Upper lobe of left lung (tissue), 6 donors: ENCODE results near the gene OR8G1. TPM values are rescaled to one million over a fixed set of nuclear protein-coding genes. Genes with fewer than 3 reads are reported as not detected.
A peak's percentile ranks its signal among the peaks of the same experiment; 100 is the strongest.
"Not testable (repeated sequence)": the region's sequence is repeated elsewhere in the genome, so short reads cannot be mapped to it uniquely, and the experiment has no call there.

Source experiments
- ATAC-seq, 2 donors: fragments of 200-7000 bp; cut with Tn5 transposase; one replicate each; pipeline ENCODE4 v1.9.1; 2022; ENCODE audit warnings: mild to moderate bottlenecking in 2 of 2, moderate library complexity in 2 of 2; ENCODE audit not compliant: low FRiP score in 2 of 2
- DNase-seq, 2 donors: peaks; one replicate each; pipeline ENCODE4 v3.0.0-alpha.2; 2019 to 2020
- H3K27ac ChIP-seq, 4 donors: fragments of 200-600 bp; sonication (generic); one replicate each; pipeline ENCODE4 v1.5.1; 2016 to 2019
- H3K27me3 ChIP-seq, 4 donors: fragments of 200-600 bp; sonication (generic); one replicate each; pipeline ENCODE4 v1.5.1; 2017 to 2019
- H3K36me3 ChIP-seq, 4 donors: fragments of 200-600 bp; sonication (generic); one replicate each; pipeline ENCODE4 v1.5.1; 2016 to 2019
- H3K4me1 ChIP-seq, 4 donors: fragments of 200-600 bp; sonication (generic); one replicate each; pipeline ENCODE4 v1.5.1; 2018 to 2019
- H3K4me3 ChIP-seq, 4 donors: fragments of 200-600 bp; sonication (generic); one replicate each; pipeline ENCODE4 v1.5.1; 2017 to 2019; ENCODE audit warnings: mild to moderate bottlenecking in 2 of 4, moderate library complexity in 1 of 4
- H3K9me3 ChIP-seq, 4 donors: fragments of 200-600 bp; sonication (generic); one replicate each; pipeline ENCODE4 v1.5.1; 2018 to 2019
- CTCF ChIP-seq, 6 experiments: fragments of 450-650 bp in 4 of 6; fragments of 200-600 bp in 2 of 6; sonication (generic) in 2 of 6; IDR thresholded peaks; one replicate each; pipeline ENCODE4 v1.5.1; 2016 to 2019; ENCODE audit warnings: antibody characterized with exemption in 6 of 6
- EP300 ChIP-seq, 4 donors: sonication (generic); formaldehyde crosslinking; IDR thresholded peaks; one replicate each; pipeline ENCODE4 v1.5.1; 2017; ENCODE audit warnings: antibody characterized with exemption in 4 of 4, control low read depth in 2 of 4
- POLR2A ChIP-seq, 4 donors: fragments of 450-650 bp; IDR thresholded peaks; one replicate each; pipeline ENCODE4 v1.5.1; 2016 to 2017; ENCODE audit warnings: antibody characterized with exemption in 4 of 4, mild to moderate bottlenecking in 2 of 4
- POLR2AphosphoS5 ChIP-seq, 2 donors: sonication (generic); formaldehyde crosslinking; IDR thresholded peaks; one replicate each; pipeline ENCODE4 v1.5.1; 2017; ENCODE audit warnings: antibody characterized with exemption in 2 of 2
- WGBS, 2 donors: methylation state at CpG; one replicate each; pipeline ENCODE4 v1.1.5; 2017 to 2018; 5-methylcytosine and 5-hydroxymethylcytosine counted together
- total RNA-seq, 6 donors: library from RNA; depleted of rRNA in 4 of 6; stranded (reverse); fragments of >200 nt in 4 of 6; gene quantifications; one replicate each; pipeline versions ENCODE4 v1.1.0 to v1.2.1, GENCODE V29; 2016 to 2021
- donor health status: DM: no; HTN: no; CAD: no; lungs with moderate emphysema.
- donor health status: DM: no; HTN: yes; CAD: no; lungs with severe emphysema.

OR8G1 gene
- total RNA-seq, 6 donors from 2014 or later, result not detected

DNA sequence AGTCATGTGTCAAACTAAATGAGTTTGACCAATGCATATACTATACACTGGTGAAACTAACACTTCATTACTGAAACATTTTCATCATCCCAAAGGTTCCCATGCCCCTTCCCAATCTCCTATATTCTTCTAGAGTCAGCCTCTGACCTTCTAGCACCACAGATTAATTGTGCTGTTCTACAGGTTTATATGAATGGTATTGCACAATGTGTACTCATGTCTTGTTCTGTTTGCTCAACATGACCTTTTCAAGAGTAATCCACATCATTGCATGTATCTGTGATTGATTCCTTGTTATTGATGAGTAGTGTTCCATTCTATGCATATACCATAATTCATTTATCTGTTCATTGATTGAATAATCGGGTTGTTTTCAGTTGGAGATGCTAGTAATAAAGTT, 7.5 kb upstream of the OR8G1 start:
- ATAC-seq (no peak), DNase-seq (no peak)
- TF ChIP-seq EP300 (IDR thresholded peaks at IDR 0.05), result no peak
- no peak for TF ChIP-seq CTCF (IDR thresholded peaks at IDR 0.05)
- TF ChIP-seq POLR2AphosphoS5 (IDR thresholded peaks at IDR 0.05), result no peak
- TF ChIP-seq POLR2A (IDR thresholded peaks at IDR 0.05), result no peak
- no peaks in the 10 kb centered on the region for H3K27me3 ChIP-seq
- H3K9me3 ChIP-seq, result no peaks in the 10 kb centered on the region
- H3K4me1 ChIP-seq, result no peaks in the 10 kb centered on the region
- no peak overlapping the region for H3K27ac ChIP-seq
- H3K4me3 ChIP-seq, result no peak overlapping the region
- WGBS, 2 donors, result 0 to 42% methylated on average over 1 of the region's 1 CpG
- no peaks in the 10 kb centered on the region for H3K36me3 ChIP-seq

GRCh38 chr11:124238512-124238911, 2.4 kb upstream of the OR8G1 start:
- Histone ChIP-seq H3K36me3 (no peaks in the 10 kb centered on the region), H3K4me3 (no peak overlapping the region), H3K4me1 (no peaks in the 10 kb centered on the region), H3K27me3 (no peaks in the 10 kb centered on the region), H3K9me3 (no peaks in the 10 kb centered on the region), H3K27ac (no peak overlapping the region)
- 38 to 60% methylated on average over 5 of the region's 5 CpGs for WGBS, 2 donors
- DNase-seq, result no peak
- TF ChIP-seq CTCF (IDR thresholded peaks at IDR 0.05), result no peak
- TF ChIP-seq POLR2A (IDR thresholded peaks at IDR 0.05), result no peak
- TF ChIP-seq EP300 (IDR thresholded peaks at IDR 0.05), result no peak
- no peak for TF ChIP-seq POLR2AphosphoS5 (IDR thresholded peaks at IDR 0.05)
- no peak for ATAC-seq

DNA sequence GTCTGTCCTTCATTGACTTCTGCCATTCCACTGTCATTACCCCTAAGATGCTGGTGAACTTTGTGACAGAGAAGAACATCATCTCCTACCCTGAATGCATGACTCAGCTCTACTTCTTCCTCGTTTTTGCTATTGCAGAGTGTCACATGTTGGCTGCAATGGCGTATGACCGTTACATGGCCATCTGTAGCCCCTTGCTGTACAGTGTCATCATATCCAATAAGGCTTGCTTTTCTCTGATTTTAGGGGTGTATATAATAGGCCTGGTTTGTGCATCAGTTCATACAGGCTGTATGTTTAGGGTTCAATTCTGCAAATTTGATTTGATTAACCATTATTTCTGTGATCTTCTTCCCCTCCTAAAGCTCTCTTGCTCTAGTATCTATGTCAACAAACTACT, 9.0 kb downstream of the OR8G1 start:
- not testable (repeated sequence) for DNase-seq, H3K36me3 ChIP-seq, H3K4me3 ChIP-seq, H3K4me1 ChIP-seq, H3K27ac ChIP-seq, H3K9me3 ChIP-seq, ATAC-seq, H3K27me3 ChIP-seq
- 59 to 61% methylated on average over 3 of the region's 3 CpGs for WGBS, 2 donors

DNA sequence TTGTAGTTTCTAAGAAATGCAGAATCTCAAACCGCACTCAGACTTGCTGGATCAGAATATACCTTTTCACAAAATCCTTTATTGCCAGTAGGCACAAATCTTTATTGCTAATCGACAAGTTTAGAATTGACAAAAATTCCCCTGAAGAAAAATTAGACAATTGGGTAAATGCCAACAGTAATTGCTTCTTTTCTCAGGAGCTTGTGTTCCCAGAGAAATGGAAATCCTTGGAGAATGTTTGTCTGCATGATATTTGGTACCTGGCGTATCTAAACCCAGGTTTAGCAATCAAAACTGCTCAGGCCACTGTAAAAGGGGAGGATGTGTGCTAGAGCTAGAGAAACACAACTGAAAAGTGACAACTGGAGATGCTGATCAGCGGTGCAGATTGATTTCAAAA, 15.2 kb downstream of the OR8G1 start, which contains the start of gene OR8G5:
TSS of gene OR8G5 (plus strand) at position 301 of the 400 bp plus-strand sequence. CDS start 8,556 bp downstream, outside the sequence.
- ATAC-seq (no peak), DNase-seq (no peak)
- no peaks in the 10 kb centered on the region for H3K27me3 ChIP-seq
- no peak within 1 kb of the TSS for H3K27ac ChIP-seq
- WGBS, 2 donors, result 70 to 82% methylated on average over 4 of the region's 4 CpGs
- TF ChIP-seq POLR2AphosphoS5 (IDR thresholded peaks at IDR 0.05) (no peak), POLR2A (IDR thresholded peaks at IDR 0.05) (no peak), EP300 (IDR thresholded peaks at IDR 0.05) (no peak), CTCF (IDR thresholded peaks at IDR 0.05) (no peak)
- no peaks in the 10 kb centered on the region for H3K9me3 ChIP-seq
- H3K36me3 ChIP-seq, result no peaks in the 10 kb centered on the region
- no peaks in the 10 kb centered on the region for H3K4me1 ChIP-seq
- H3K4me3 ChIP-seq, result no peak within 1 kb of the TSS

DNA sequence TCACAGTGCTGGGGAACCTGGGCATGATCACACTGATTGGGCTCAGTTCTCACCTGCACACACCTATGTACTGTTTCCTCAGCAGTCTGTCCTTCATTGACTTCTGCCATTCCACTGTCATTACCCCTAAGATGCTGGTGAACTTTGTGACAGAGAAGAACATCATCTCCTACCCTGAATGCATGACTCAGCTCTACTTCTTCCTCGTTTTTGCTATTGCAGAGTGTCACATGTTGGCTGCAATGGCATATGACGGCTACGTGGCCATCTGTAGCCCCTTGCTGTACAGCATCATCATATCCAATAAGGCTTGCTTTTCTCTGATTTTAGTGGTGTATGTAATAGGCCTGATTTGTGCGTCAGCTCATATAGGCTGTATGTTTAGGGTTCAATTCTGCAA, 24.1 kb downstream of the OR8G1 start:
- H3K27me3 ChIP-seq, H3K4me1 ChIP-seq, DNase-seq, H3K36me3 ChIP-seq, H3K4me3 ChIP-seq, H3K9me3 ChIP-seq, H3K27ac ChIP-seq: not testable (repeated sequence)
- TF ChIP-seq EP300 (IDR thresholded peaks at IDR 0.05), result peak in 1 of 4 donors; percentile 11
- WGBS, 2 donors, result 62 to 69% methylated on average over 4 of the region's 4 CpGs
- peak in 1 of 2 donors; percentile 36 for ATAC-seq

- not testable (repeated sequence) for H3K36me3 ChIP-seq, H3K4me1 ChIP-seq, H3K9me3 ChIP-seq, H3K4me3 ChIP-seq, DNase-seq, ATAC-seq, H3K27ac ChIP-seq, H3K27me3 ChIP-seq
- 59 to 78% methylated on average over 7 of the region's 7 CpGs for WGBS, 2 donors
Measured at GRCh38 chr11:124270886-124271285, 30.0 kb downstream of the OR8G1 start.
